Adrenal gland (tissue), 5 donors: ENCODE measurements around the gene PAX7.

Source experiments
- CTCF ChIP-seq, 6 experiments: fragments of 450-650 bp in 4 of 6; fragments of 200-600 bp in 2 of 6; sonication (generic) in 1 of 6; IDR thresholded peaks; 1 replicate in 5 of 6; 2 replicates in 1 of 6; pipeline versions ENCODE4 v1.5.1 to v1.8.0; 2016 to 2021; ENCODE audit warnings: antibody characterized with exemption in 6 of 6, mild to moderate bottlenecking in 2 of 6, moderate library complexity in 1 of 6
- POLR2A ChIP-seq, 2 donors: fragments of 450-650 bp; IDR thresholded peaks; one replicate each; pipeline ENCODE4 v1.6.1; 2017; ENCODE audit warnings: antibody characterized with exemption in 2 of 2, mild to moderate bottlenecking in 2 of 2, moderate library complexity in 1 of 2
- donor health status: DM: no; HTN: no; CAD: no.

DNA sequence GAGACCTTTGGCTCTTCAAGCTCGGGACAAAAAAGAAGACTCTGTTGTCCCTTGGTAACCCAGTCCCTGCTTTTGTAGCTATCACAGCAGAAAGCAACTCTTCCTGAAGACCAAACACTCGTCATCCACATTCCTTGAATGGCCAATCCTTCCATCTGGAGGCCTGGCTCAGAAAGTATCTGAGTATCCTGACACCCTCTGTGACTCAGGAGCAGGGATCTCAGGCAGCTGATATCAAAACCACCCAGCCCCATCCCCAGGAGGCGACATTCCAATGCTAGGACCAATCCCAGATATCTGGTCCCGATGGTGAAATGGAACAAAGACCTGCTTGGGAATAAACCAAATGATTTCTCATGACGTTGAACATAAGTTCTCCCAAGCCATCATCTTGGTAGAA, 116.3 kb downstream of the PAX7 start:
- no peak for TF ChIP-seq CTCF (IDR thresholded peaks at IDR 0.05)
- no peak for TF ChIP-seq POLR2A (IDR thresholded peaks at IDR 0.05)
